PFSK-1 (cell line): Measurements from ENCODE around the gene GDF7.

Source experiments
- POLR2AphosphoS5 ChIP-seq: IDR thresholded peaks from 2 replicates; pipeline ENCODE4 v1.6.1; 2012; ENCODE audit warnings: low read depth, mild to moderate bottlenecking, control low read depth, low read length, moderate library complexity
- SIN3A ChIP-seq: IDR thresholded peaks from 2 replicates; pipeline ENCODE4 v1.6.1; 2012; ENCODE audit warnings: mild to moderate bottlenecking, low read length, moderate library complexity, borderline replicate concordance; ENCODE audit not compliant: insufficient read depth
- TAF1 ChIP-seq: IDR thresholded peaks from 2 replicates; pipeline ENCODE4 v1.6.1; 2012; ENCODE audit warnings: low read length, control low read depth, borderline replicate concordance; ENCODE audit not compliant: insufficient read depth
- TF ChIP-seq, protein P1 (sequence below), 2 experiments: IDR thresholded peaks; 2 replicates each; pipeline versions ENCODE4 v1.6.1 to v1.8.0; 2011 to 2012; ENCODE audit warnings: low read depth in 2 of 2, low read length in 2 of 2, control low read depth in 1 of 2, inconsistent platforms in 1 of 2, mild to moderate bottlenecking in 1 of 2, moderate library complexity in 1 of 2; ENCODE audit not compliant: insufficient read depth in 1 of 2

DNA sequence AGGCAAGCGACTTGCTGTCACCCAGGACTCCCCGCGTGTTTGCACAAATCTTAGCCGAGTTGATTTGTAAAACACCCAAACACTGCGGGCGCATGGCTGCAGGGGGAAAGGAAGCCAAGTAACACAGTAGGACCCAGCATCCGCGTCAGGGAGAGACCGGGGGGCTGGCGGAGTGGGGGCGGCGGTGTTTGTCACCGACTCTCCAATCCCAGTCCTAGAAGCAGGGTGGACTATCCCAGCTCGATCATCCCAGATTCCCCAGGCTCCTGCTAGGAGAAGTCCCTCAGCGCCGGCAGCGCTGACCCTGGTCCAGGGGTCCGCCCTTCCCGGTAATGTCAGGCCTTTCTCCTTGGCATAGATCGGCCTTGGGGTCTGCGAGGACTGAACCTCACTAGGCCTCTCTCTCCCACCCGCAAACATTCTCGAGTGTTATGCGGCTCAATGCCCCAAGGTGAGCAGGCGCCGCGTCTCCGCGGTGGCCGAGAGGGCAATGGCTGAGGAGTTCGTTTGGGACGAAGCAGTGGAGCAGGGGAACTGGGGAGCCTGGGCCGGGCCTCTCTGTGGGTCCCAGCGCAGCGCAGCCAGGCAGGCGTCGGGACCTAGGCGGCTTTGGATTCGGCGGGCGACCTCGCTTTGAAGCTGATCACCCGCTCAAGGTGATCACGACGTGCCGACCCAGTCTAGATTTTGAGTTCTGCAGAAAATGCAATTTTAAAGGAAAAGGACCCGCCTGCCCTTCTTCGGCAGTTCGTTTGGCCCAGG lies 1.5 kb upstream of the GDF7 start:
- TF ChIP-seq POLR2AphosphoS5: no peak
- TF ChIP-seq, protein P1, sequence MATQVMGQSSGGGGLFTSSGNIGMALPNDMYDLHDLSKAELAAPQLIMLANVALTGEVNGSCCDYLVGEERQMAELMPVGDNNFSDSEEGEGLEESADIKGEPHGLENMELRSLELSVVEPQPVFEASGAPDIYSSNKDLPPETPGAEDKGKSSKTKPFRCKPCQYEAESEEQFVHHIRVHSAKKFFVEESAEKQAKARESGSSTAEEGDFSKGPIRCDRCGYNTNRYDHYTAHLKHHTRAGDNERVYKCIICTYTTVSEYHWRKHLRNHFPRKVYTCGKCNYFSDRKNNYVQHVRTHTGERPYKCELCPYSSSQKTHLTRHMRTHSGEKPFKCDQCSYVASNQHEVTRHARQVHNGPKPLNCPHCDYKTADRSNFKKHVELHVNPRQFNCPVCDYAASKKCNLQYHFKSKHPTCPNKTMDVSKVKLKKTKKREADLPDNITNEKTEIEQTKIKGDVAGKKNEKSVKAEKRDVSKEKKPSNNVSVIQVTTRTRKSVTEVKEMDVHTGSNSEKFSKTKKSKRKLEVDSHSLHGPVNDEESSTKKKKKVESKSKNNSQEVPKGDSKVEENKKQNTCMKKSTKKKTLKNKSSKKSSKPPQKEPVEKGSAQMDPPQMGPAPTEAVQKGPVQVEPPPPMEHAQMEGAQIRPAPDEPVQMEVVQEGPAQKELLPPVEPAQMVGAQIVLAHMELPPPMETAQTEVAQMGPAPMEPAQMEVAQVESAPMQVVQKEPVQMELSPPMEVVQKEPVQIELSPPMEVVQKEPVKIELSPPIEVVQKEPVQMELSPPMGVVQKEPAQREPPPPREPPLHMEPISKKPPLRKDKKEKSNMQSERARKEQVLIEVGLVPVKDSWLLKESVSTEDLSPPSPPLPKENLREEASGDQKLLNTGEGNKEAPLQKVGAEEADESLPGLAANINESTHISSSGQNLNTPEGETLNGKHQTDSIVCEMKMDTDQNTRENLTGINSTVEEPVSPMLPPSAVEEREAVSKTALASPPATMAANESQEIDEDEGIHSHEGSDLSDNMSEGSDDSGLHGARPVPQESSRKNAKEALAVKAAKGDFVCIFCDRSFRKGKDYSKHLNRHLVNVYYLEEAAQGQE (IDR thresholded peaks at IDR 0.05; ENCODE audit: insufficient read depth in 1 of 2, low read depth in 2 of 2, low read length in 2 of 2): no peak
- TF ChIP-seq TAF1: no peak
- no peak for TF ChIP-seq SIN3A
